Activated T-helper 1 cell treated with anti-CD3 and anti-CD28 coated beads, Interleukin-2, amount 50 U/mL, for 16 hours (primary cell): ENCODE data around the gene COQ3.
"Not testable (repeated sequence)": the region's sequence is repeated elsewhere in the genome, so short reads cannot be mapped to it uniquely, and the experiment has no call there.

Experiments
- DNase-seq, 2 donors: peaks; one replicate each; pipeline ENCODE4 v3.0.0-alpha.2; 2020; ENCODE audit warnings: low read depth in 1 of 2, low spot score in 1 of 2

Gene COQ3

DNA sequence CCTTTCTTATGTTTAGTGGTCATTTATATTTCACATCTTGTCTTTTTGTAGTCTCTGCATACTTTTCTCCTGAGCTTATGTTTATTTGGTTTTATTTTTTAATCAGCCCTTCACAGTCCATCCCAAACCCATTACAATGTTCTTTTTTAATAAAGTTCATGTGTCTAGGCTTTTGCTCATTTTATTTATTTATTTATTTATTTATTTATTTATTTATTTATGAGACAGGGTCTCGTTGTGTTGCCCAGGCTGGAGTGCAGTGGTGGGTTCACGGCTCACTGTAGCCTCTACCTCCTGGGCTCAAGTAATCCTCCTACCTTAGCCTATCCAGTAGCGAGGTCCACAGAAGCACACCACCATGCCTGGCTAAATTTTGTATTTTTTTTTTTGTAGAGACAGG lies 3.1 kb downstream of the COQ3 start:
- no peak for DNase-seq

DNA sequence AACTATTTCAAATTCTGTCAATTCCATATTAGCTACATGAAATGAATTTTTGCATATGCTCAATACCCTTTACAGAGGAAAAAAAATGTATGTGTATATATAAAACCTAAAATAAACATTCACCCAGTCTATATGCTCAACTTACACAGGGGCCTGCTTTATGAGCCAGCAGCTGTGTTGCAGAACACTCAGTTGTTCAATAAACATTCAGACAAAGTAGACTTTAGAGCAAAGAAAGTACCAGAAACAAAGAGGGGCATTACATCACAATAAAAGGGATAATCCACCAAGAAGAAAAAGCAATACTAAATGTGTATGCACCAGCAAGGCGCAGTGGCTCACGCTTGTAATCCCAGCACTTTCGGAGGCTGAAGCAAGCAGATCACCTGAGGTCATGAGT lies 9.5 kb downstream of the COQ3 start:
- DNase-seq, result no peak

DNA sequence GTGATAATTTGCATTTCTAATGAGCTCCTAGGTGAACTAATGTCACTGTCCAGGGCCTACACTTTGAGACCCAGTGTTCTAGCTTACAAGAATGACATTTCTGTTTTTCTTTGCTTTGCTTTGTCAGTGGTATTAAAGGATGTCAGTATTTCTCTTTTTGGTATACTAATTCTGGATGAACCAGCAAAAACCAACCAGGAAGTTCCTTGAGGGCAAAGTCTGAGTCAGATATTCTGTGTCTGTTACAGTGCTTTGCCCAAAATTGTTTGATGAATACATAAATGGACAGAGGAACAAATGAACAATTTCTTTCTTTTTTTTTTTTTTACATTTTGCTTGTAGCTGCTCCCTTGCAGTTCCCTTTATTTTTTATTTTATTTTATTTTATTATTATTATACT lies 15.4 kb downstream of the COQ3 start:
- no peak for DNase-seq

DNA sequence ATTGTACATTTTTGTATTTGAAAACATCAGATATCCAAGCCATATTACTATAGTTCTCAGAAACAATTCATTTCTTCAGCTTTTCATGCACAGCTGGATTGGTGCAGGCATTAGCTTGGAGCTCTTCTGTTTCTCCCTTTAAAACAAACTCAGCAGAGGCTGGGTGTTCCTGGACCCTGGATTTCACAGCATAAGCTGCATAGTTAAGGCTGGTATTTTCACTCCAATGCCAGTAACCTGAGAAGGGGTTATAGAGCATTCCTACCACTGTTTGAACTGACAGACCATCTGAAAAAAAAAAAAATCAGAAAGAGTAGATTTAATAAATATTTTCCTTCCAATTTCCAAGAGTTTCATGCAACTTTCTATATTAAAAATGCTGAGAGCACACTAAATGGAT lies 24.5 kb downstream of the COQ3 start:
- DNase-seq, result no peak

DNA sequence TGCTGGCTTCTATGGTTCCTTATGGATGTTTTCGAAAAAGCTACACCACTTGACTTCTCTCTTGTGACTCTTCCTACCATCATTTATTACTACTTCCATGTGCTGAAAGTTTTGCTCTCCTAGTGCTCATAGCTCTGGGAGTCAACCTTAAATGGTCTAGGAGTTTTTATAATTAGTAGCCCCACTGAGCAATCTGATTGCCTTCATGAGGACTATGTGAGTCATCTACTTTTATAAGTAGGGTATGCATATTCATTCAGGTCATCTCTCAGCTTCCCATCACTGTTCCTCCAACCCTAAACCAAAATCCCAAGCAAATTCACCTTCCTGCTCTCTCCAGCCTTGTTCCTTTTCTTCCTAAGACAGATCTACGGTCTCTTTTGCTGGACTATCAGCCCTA lies 27.1 kb downstream of the COQ3 start:
- no peak for DNase-seq

DNA sequence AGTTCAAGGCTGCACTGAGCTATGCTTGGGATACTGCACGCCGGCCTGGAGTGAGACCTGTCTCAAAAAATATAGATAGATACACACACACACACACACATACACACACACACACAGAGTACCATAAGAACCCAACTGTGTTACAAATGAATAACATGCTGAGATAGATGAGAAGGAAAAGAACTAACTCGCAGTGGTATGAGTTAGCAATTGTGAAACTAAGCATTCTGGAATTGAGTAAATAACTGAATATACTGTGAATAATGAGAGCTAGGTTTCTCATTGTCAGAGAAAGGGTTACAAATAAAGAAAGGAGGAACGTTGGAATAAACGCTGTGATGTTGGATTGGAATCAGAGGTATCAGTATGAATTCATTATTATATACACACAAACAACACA lies 30.0 kb downstream of the COQ3 start:
- DNase-seq, result no peak

DNA sequence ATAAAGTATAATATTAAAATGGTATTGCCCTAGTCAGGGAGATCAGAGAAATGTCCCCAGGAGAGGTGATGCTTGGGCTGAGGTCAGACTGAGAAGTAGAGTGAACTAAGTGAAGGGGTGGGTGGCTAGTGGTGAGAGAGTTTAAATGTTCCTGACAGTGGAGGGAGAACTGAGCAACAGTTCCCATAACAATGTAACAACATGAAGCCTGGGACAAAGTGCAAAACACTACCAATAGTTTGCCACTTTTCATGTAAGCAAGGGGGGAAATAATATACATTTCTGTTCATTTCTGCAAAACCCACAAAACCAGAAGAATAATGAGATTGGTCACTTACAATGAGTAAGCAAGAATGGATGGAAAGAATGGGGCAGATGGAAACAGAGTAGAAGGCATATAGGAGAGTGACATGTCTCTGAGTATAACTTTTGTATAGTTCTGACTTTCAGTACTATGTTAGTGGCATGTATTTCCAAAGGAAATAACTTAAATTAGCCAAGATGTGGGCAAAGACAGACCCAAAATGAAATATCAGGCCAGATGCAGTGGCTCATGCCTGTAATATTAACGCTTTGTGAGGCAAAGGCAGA lies 31.2 kb downstream of the COQ3 start:
- DNase-seq, result no peak

DNA sequence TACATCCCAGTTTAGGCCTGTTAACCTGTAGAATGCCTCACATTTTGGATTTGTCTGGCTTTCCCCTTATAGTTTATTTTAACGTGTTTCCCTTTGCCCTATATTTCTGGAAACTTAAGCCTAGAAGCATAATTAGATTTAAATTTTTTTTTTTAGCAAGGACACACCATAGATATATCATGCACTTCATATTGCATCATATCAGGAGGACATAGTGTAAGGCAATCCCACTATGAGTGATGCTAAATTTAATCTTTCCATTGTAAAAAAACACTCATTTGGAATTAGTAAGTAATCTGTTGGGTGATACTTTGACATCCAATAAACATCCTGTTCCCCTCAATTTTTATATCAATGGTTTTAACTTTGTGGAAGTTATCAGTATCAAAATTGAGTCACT lies 34.2 kb downstream of the COQ3 start:
- no peak for DNase-seq

DNA sequence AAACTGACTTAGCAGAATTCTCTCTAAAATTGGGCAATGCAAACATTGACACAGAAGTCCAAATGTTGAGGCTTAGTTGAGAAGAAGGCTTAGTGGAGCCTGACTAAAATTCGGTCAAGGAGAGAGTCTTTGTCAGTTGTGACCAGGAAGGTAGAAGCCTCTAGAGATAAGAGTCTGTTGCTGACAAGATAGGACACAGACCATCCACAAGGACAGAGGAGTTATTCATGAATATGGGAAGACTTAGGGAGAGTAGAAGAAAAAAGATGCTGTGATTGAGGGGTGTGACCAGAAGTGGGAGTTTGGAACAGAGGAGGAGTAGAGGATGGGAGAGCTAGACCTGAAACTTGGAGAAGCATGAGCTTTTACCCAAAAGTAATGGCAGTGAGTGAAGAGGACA lies 37.4 kb downstream of the COQ3 start:
- no peak for DNase-seq

DNA sequence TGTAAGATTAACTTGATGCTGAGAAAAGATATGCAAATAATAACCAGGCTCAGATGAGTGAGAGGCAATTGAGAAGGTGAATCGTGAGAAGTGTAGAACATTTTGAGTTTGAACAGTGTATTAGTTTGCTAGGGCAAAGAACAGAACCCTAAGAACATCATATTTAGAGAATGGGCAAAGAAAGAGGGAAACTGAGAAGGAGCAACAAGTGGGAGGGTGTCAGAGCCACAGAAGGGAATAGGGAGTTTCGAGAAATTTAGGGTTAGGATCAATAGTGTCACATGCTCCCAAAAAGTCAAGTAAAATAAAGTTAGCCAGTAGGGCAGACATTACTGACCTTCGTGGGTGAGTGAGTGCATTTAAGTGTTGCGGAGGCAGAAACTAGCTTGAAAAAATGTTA lies 39.0 kb downstream of the COQ3 start:
- no peak for DNase-seq

DNA sequence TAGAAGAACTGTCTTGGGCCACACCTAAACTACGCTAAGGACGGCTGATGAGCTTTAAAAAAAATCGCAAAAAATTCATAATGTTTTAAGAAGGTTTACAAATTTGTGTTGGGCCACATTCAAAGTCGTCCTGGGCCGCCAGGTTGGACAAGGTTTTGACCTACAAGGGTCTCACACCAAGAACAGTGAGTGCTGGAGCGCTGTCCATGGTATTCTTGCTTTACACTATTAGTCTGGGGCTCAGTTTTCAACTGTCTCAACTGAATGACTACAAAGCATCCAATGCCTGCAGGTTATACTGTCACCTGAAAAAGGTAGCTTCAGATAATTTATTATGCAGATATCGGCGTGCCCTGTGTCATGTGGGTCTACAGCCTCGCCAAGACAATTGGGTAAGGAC lies 40.9 kb downstream of the COQ3 start:
- no peak for DNase-seq

DNA sequence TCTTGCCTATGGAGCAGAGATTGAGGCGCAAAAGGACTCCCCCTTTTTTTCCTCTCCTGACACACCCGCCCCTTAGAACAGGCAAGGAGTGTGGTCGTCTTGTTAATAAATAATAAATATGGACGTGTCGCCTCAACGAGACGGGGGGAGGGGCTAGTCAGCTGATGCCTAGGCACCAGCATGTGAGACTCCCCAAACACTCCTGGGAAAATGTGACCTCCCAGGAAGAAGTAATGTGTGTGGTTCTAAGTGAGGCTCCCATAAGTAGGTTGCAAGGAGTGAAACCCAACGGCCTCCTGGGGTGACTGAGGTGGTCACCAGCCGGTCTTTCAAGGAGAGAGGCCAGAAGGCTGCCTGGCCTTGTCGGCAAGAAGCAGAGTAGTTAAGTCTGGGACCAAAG lies 43.4 kb downstream of the COQ3 start:
- DNase-seq, result no peak

DNA sequence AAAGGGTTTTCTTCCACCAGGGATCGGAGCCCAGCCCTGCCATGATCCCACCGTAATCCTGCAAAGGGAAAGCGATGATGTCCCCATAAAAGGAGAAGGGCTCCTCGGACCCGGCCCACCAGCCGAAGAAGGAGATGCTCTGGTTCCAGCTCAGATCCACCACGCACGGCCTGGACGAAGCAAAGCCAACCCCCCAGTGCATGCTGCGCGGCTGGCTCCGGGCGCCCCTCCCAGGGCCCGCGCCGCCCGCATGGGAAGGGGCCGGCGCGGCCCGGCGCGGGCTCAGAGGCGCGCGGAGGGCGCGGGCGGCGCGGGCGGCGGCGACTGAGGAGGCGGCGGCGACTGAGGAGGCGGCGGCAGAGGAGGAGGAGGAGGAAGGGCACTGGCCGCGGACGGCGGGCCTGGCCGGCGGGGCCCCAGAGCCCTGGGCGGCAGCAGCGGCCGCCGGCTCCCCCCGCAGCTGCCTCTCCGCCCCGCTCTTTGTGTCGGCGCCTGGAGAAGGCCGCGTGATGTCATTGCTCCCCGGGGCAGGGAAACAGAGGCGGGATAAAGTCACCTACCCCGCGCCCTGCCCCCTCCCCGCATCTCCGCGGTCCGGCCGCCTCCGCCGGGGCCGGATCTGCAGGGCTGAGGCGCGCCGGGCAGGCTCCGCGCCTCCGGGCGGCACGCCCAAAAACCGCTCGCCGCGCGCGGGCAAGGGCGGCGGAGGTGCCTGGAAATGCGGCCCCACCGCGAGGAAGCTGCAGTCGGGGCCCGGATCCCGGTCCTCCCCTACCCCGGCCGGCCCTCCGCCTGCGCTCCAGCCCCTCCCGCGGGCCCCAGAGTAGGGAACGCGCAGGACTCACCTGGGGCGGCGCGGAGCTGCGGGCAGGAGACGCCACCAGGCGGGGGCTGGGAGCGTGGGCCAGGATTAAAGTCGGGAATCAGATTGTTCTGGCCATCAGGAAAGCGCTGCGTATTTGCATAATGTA lies 44.5 kb downstream of the COQ3 start, which contains the start of gene FAXC:
Gene FAXC (minus strand): TSS at position 504 of the 971 bp plus-strand sequence. CDS start 302 bp downstream, at position 202.
- DNase-seq, result no peak

DNA sequence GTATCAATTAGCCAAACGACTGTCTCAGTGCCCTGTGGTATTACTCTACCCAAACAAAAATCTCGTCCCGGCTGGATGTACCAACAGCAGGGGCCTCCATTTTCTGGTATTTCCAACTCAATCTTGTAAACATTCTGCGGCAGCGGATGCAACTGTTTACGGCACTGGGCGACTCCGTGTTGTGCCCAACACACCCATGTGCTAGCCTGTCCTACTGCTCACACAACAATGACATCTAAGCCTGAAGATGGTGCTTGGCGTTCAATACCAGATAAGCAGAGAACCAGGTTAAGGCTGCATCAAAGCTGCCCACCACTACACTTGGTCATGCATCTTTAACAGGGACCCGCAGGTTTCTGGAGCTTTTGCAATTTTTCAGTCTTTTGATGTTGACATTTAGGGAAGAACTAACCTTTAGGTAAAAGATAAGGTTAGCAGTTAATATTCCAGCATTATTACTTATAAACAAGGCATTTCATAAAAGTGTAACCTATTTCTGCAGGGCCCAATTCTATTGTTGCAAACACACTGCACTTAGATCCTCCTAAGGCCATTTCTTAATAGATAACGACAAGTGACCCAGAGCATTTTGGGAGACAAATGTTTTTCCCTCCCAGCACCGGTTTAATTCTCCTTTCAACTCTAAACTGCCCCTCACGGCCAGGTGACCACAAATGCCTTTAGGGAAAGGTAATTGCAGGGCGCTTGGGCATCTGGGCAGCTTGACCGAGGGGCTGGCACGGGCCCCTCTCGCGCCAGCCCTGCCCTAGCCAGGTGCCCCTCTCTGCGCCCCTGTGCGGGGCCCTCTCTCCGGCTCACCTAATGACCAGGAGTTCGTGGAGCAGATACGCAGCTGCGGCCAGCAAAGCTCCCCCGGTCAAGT lies 45.5 kb downstream of the COQ3 start:
- DNase-seq, result no peak

DNA sequence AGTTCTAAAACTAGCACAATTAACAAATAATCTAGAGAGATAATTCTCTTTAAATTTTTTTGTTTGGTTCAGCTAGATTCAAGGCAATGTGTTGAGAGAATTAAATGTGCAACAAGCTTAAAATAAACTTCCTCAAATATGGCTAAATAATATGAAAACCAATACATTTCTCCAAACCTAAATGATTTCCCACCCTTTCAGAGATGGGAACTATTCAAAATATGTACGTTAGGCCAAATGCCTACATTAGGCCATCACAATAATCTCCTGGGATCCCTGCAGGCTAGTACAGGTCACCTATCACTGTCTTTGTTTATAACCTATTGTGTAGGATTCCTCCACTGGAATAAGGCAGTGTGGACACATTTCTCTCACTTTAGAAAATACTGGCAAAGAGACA lies 46.2 kb downstream of the COQ3 start:
- no peak for DNase-seq

DNA sequence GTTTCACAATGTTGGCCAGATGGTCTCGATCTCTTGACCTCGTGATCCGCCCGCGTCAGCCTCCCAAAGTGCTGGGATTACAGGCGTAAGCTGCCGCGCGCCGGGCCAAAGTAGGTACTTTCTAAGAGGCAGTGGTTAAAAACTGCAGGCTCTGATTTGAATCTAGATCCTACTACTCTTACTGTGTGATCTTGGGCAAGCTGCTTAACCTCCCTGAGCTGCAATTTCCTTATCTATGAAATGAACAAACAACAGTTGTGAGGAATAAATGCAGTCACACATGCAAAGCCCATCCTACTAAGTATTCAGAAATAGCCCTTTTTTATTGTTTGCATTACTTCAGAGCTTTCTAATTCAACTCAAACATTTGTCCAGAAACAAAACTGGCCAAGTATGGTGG lies 47.4 kb downstream of the COQ3 start:
- DNase-seq, result no peak

DNA sequence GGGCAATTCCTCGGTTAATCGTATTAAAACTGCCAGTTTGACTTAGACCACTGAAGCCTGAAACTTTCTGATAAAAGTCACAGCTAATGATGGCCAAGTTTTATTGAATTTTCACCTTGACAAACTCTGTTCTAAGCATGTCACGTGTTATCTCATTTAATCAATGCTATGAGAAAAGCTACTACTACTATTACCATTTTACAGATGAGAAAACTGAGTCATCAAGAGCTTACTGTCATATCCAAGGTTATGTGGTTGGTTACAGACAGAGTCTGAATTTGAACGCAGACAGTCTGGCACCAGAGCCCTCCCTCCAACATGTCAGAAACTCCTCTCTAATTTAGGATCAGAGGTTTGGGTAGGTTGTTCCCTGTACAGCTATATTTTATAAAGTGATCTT lies 48.8 kb downstream of the COQ3 start:
- no peak for DNase-seq

DNA sequence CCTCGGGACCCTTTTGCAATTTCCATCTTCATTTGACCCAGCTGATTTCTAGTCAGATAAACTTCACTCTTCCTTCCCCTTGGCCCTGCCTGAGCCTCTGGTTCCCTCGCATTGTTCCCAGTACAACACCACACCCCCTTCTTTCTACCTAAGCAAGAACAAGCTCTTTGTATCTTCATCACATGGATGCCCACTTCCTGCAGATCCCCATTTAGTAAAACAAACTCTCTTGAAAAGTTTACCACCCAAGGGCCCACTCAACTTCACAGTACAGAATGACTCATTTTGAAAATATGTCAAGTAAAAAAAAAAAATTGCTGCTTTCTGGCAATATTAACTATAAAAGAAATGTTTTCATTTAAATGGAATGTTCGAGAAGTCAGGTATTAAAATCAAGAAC lies 49.7 kb downstream of the COQ3 start:
- DNase-seq, result no peak

DNA sequence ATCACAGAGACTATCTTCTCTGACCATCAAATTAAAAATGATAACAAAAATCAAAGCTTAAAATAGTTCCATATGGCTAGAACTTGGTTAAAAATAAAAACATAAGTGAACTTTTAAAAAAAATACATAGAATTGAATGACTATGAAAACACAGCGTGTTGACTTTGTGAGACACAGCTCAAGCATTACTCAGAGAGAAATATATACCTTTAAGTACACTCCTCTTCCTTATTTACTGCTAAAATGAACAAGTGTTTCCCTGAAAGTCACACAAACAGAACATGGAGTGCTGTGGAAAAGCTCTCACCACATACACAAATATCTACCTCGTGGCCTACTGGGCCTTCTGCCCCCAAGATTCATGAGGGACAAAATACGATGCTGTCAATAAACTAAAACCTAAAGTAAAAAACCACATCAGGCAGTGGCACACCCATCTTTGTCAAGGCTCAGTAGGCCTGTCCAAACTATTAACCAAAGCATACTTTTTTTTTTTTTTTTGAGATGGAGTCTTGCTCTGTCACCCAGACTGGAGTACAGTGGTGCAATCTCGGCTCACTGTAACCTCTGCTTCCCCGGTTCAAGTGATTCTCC lies 52.0 kb downstream of the COQ3 start:
- DNase-seq, result no peak

DNA sequence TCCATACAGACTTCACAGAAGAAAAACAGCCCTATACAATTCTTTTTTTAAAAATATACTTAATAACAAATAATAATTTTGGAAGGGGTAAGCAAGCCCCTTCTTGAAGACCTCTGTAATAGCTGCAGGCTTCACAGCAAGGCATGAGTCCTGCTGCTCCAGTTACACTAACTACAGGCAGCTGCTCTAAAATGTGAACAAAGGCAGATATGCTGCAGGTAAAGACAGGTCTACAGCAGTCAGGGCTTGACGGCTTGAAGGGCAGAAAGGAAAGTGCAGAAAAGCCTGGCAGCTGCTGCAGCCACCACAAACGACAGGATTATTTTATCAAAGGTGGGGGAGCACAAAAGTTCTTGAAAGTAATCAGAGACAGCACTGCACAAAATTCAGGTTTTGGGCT lies 55.8 kb downstream of the COQ3 start:
- no peak for DNase-seq

DNA sequence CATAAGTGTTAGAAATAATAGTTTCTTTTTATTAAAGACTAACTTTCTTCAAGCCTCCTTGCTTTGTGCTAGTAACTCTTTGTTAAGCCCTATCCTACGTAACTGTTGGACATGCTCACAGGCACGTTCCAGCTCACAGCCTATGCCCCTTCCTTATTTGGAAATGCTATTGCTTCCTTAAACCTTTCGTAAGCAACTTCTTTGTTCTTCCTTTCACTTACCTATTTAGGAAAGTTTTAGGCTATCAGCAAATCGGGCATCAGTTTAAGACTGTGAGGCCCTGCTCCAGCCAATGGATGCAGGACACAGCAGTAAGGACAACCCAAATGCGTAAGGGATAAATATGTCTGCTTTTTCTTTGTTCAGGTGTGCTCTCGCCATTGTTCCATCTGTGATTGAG lies 58.7 kb downstream of the COQ3 start:
- not testable (repeated sequence) for DNase-seq
